Measurements from ENCODE around the gene ACP1. TPM values are rescaled to one million over a fixed set of nuclear protein-coding genes. Genes with fewer than 3 reads are reported as not detected.

The ACP1 gene
- total RNA-seq, 2 experiments from 2014 or later: 89.7 to 93.2 TPM

DNA sequence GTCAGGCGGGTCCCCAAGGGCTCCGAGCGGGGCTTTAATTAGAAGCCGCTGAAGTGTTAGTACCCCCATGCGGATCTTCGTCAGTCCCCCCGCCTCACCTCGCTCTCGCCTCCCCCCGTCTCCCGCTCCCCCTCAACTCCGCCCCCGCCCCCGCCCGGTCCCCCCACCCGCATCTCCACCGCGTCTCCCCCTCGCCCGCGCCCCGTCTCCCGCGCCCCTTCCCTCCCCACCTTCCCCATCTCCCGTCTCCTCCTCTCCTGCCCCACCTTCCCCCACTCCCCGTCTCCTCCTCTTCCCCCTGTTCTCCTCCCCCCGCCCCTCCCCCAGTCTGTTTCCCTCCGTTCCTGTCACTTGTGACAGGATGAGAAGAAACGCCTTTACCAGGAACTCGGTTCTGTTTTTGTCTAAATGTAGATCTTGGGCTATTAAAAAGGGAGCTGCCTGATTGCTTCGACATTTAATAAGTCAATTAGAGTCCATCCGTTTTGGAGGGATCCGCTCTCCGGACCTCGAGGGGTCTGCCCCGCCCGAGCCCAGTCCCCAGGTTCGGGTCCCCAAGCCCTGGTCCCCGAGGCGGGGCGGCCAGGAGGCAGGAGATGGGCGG, 24.1 kb downstream of the ACP1 start:
- no peak overlapping the region for H3K27ac Mint-ChIP-seq
- ChIA-PET POLR2A (interaction anchor here (1.6 kb wide), 1 partner anchor 113 kb away, joined by 3 read pairs; no protein-coding TSS in a partner anchor), CTCF (no interaction called here)
- H3K27ac ChIP-seq (ENCODE audit: low read depth in 1 of 2, low read length in 2 of 2): no peak overlapping the region
- no peaks in the 10 kb centered on the region for H3K36me3 ChIP-seq (ENCODE audit: insufficient read depth, low read length)
- H3K36me3 Mint-ChIP-seq (ENCODE audit: low read depth): no peaks in the 10 kb centered on the region
- ATAC-seq (ENCODE audit: poor library complexity): no peak
- no peak for DNase-seq
- H3K27me3 Mint-ChIP-seq: peaks cover 55% of the 10 kb centered on the region
- no peak overlapping the region for H3K4me3 Mint-ChIP-seq
- peaks cover 16% of the 10 kb centered on the region for H3K4me1 Mint-ChIP-seq (ENCODE audit: low read depth)
- H3K9me3 ChIP-seq (ENCODE audit: control insufficient read depth in 1 of 2, insufficient read depth in 1 of 2, low read length in 2 of 2): peaks cover 0 to 5% of the 10 kb centered on the region in 2 experiments
- peak overlapping the region; percentile 12 for H3K4me3 ChIP-seq (ENCODE audit: low read length)
- intact Hi-C loops (cut with DNase I, micrococcal nuclease): loop anchor here in 1 of 2 experiments (1.0 kb wide), 1 partner anchor 42 kb away; no protein-coding TSS in a partner anchor
- peaks cover 17% of the 10 kb centered on the region for H3K4me1 ChIP-seq (ENCODE audit: insufficient read depth, low read length)
- H3K9me3 Mint-ChIP-seq: no peaks in the 10 kb centered on the region
- TF ChIP-seq, protein P1, sequence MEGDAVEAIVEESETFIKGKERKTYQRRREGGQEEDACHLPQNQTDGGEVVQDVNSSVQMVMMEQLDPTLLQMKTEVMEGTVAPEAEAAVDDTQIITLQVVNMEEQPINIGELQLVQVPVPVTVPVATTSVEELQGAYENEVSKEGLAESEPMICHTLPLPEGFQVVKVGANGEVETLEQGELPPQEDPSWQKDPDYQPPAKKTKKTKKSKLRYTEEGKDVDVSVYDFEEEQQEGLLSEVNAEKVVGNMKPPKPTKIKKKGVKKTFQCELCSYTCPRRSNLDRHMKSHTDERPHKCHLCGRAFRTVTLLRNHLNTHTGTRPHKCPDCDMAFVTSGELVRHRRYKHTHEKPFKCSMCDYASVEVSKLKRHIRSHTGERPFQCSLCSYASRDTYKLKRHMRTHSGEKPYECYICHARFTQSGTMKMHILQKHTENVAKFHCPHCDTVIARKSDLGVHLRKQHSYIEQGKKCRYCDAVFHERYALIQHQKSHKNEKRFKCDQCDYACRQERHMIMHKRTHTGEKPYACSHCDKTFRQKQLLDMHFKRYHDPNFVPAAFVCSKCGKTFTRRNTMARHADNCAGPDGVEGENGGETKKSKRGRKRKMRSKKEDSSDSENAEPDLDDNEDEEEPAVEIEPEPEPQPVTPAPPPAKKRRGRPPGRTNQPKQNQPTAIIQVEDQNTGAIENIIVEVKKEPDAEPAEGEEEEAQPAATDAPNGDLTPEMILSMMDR (IDR thresholded peaks at IDR 0.05): no peak
- peaks cover 39 to 42% of the 10 kb centered on the region in 2 experiments for H3K27me3 ChIP-seq (ENCODE audit: control insufficient read depth in 1 of 2, insufficient read depth in 2 of 2, low read length in 2 of 2)

DNA sequence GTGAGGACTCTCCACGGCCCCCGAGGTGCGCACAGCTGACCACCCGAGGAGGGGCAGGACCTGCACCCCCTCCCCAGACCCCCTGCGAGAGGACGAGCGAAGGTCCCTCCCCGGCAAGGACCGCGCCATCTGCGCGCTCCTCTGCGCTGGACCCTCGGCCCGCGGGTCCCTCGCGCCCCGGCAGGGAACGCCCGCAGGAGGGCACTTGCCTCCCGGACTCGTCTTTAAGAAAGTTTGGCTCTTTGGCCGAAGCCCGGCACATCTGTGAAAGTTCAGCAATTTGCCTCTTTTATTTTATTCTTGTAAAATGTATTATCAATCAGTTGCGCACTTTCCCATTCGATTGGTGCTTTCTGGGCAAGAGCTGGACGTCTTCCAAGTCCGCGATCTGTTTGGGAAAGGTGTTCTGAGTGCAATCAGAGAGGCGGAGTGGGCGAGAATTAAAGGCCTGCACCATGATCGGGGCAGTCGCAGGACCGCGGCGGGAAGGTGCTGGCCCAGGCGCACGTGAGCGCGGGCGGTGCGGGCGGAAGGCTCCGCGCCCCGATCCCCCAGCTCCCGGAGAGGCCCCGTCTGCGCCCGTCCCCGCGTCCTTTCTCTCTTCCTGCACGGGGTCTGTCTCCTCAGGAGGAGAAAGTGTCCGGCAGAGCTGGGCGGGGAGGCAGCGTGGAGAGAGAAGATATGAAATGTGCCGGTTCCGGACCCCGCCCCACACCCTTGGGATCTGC, 24.8 kb downstream of the ACP1 start:
- Histone ChIP-seq H3K4me1 (ENCODE audit: insufficient read depth, low read length) (peaks cover 17% of the 10 kb centered on the region), H3K4me3 (ENCODE audit: low read length) (peak overlapping the region; percentile 25), H3K36me3 (ENCODE audit: insufficient read depth, low read length) (no peaks in the 10 kb centered on the region), H3K27me3 (ENCODE audit: control insufficient read depth in 1 of 2, insufficient read depth in 2 of 2, low read length in 2 of 2) (peaks cover 39 to 42% of the 10 kb centered on the region in 2 experiments), H3K27ac (ENCODE audit: low read depth in 1 of 2, low read length in 2 of 2) (no peak overlapping the region), H3K9me3 (ENCODE audit: control insufficient read depth in 1 of 2, insufficient read depth in 1 of 2, low read length in 2 of 2) (peaks cover 0 to 5% of the 10 kb centered on the region in 2 experiments)
- ATAC-seq (ENCODE audit: poor library complexity) (peak; percentile 26), DNase-seq (peak in 2 of 14 experiments; percentile 31 to 38)
- TF ChIP-seq, protein P1 (IDR thresholded peaks at IDR 0.05): no peak
- Mint-ChIP-seq H3K36me3 (ENCODE audit: low read depth) (no peaks in the 10 kb centered on the region), H3K9me3 (no peaks in the 10 kb centered on the region), H3K4me3 (peak overlapping the region; percentile 81), H3K4me1 (ENCODE audit: low read depth) (peaks cover 16% of the 10 kb centered on the region), H3K27me3 (peaks cover 58% of the 10 kb centered on the region), H3K27ac (no peak overlapping the region)
- ChIA-PET POLR2A (interaction anchor here (1.3 to 1.6 kb wide), 2 partner anchors 15 to 114 kb away, joined by 3 read pairs; no protein-coding TSS in a partner anchor), CTCF (interaction anchor here (1.4 kb wide), 2 partner anchors 42 to 87 kb away, joined by 3 to 4 read pairs; no protein-coding TSS in a partner anchor)
- intact Hi-C loops (cut with DNase I, micrococcal nuclease): loop anchor here in 1 of 2 experiments (1.0 to 2.0 kb wide), 3 partner anchors 42 to 345 kb away; no protein-coding TSS in a partner anchor

DNA sequence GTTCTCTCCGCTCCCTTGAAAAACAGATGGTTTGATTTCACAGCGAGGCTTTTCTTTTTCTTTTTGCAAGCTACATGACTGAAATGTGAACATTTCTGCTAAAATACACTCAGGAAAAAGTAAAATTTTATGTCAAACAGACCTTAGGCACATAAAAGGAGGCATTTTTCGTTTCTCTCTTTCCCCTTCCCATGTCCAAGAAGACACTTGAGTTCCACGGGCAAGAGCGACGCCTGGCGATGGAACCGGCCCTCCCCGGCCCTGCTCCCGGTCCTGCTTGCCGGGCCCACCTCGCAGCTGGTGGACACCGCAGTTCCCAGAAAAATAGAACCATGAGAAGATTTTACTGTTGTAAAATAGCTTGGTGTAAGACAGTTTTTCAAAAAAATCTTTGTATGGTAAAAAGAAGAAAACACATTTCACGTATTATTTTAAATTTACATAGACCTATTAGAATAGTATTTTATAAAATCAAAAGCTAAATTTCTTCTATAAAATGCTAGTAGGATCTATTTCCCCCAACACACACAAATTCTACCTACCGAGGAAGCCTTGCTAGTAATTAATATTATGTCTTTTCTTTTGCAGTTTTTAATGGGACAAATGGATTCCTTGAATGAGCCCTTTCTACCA, 25.5 kb downstream of the ACP1 start:
- TF ChIP-seq, protein P1 (IDR thresholded peaks at IDR 0.05): peak; percentile 76
- no peaks in the 10 kb centered on the region for H3K9me3 Mint-ChIP-seq

More for the DNA sequence above, 25.5 kb downstream of the ACP1 start:
- no peak overlapping the region for H3K27ac Mint-ChIP-seq
- peak overlapping the region; percentile 81 for H3K4me3 Mint-ChIP-seq
- Histone ChIP-seq H3K36me3 (ENCODE audit: insufficient read depth, low read length) (no peaks in the 10 kb centered on the region), H3K27me3 (ENCODE audit: control insufficient read depth in 1 of 2, insufficient read depth in 2 of 2, low read length in 2 of 2) (peaks cover 39 to 40% of the 10 kb centered on the region in 2 experiments), H3K4me3 (ENCODE audit: low read length) (peak overlapping the region; percentile 25), H3K4me1 (ENCODE audit: insufficient read depth, low read length) (peaks cover 17% of the 10 kb centered on the region), H3K9me3 (ENCODE audit: control insufficient read depth in 1 of 2, insufficient read depth in 1 of 2, low read length in 2 of 2) (peaks cover 0 to 5% of the 10 kb centered on the region in 2 experiments), H3K27ac (ENCODE audit: low read depth in 1 of 2, low read length in 2 of 2) (no peak overlapping the region)
- CTCF ChIA-PET: interaction anchor here (0.6 to 1.4 kb wide), 3 partner anchors 12 to 86 kb away, joined by 3 to 4 read pairs (median 4); no protein-coding TSS in a partner anchor
- peak; percentile 51 for ATAC-seq (ENCODE audit: poor library complexity)
- peaks cover 16% of the 10 kb centered on the region for H3K4me1 Mint-ChIP-seq (ENCODE audit: low read depth)
- intact Hi-C loops (cut with DNase I, micrococcal nuclease): loop anchor here in 1 of 2 experiments (1.0 to 2.0 kb wide), 2 partner anchors 118 to 345 kb away; no protein-coding TSS in a partner anchor
- H3K27me3 Mint-ChIP-seq: peaks cover 65% of the 10 kb centered on the region
- DNase-seq: peak; percentile 18 to 70 (median 49)
- POLR2A ChIA-PET: interaction anchor here (1.3 kb wide), 1 partner anchor 16 kb away, joined by 3 read pairs; no protein-coding TSS in a partner anchor
- no peaks in the 10 kb centered on the region for H3K36me3 Mint-ChIP-seq (ENCODE audit: low read depth)
